ENCODE data around the gene TIMM17A. TPM values are rescaled to one million over a fixed set of nuclear protein-coding genes. Genes with fewer than 3 reads are reported as not detected.

The TIMM17A gene
- total and polyA plus RNA-seq, 2 of the 4 experiments (the other 2 are of a cell fraction), result 80.4 to 87.3 TPM

DNA sequence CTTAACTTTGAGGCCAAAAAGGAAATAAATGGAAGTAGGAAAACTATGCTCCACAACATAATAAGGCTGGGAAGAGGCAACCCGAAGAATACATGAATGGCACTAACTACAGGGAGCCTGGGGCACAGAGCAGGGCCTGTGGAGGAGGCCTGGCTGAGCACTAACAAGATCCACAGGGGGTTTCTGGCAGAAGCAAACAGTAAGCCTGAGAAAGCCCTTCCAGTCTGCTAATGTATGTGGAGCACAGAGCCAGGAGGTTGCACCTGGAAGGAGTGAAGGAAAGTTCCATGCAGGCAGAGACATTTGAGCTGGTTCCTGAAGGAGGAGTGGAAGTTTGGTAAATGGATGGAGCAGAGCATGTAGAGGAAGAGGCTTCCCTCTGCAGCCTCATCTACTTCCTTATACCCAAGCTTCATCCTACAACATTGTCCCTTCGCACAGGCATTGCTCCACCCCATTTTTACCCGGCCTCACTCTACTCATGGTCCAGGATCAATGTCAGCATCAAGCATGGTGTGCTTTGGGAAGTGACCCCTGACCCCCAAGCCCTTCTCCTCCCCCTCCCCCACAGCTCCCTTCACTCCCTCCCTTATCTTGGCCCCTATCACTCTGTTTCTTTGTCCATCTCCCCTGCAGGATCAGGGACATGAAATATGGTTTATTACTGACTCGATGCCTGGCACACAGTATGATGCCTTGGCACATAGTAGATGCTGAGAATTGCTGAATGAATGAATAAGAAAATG, 43.3 kb upstream of the TIMM17A start (continued):
- TF ChIP-seq RFX5 (IDR thresholded peaks at IDR 0.05; ENCODE audit: low read depth, low read length), result no peak

DNA sequence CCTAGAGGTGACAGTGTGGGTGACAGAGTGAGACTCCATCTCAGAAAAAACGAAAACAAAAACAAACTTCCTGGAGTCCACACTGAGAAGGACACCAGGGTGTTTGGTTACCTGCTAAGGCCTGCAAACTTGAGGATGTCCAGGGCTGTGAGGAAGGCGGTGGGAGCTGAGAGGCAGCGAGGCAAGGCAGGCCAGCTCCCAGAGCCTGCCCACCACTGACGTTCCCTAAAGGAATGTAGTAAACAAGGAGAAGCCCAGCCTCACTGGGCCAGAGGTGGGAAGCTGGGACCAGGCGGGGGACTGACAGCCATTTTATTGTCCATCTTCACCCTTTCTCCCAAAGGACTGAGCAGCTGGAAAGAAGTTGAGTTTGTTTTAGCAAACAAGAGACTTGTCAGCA, 42.5 kb upstream of the TIMM17A start:
- dilution Hi-C loops (cut with HindIII; ENCODE audit: low sequenced_read_pairs, unreplicated experiment) (no loop called here), intact Hi-C loops (cut with micrococcal nuclease) (no loop called here), in situ Hi-C loops (cut with MboI; ENCODE audit: low sequenced_read_pairs) (no loop called here)
- POLR2A ChIA-PET (ENCODE audit: unreplicated experiment), result no interaction called here
- 83% methylated on average over 1 of the region's 5 CpGs; no CpG with 5 or more reads in 1 of the 2 experiments for WGBS, 2 experiments (ENCODE audit: extremely low coverage in 2 of 2, insufficient read length in 1 of 2)
- Histone ChIP-seq H2AK9ac (replicated peaks; ENCODE audit: low read depth, low read length, poor library complexity) (peak overlapping the region; percentile 93), H2BK120ac (ENCODE audit: low read depth, low read length) (peak overlapping the region; percentile 96), H2AK5ac (ENCODE audit: low read depth, low read length) (peak overlapping the region; percentile 88), H4K5ac (ENCODE audit: low read depth, low read length) (peak overlapping the region; percentile 93), H3K4me3 (ENCODE audit: insufficient read depth, low read depth, low read length) (no peak overlapping the region), H3K79me1 (ENCODE audit: low read depth in 1 of 2, low read length in 2 of 2) (peaks cover 34 to 81% of the 10 kb centered on the region in 2 experiments), H3K18ac (ENCODE audit: low read depth, low read length) (peak overlapping the region; percentile 87), H4K91ac (ENCODE audit: insufficient read depth, low read depth, low read length) (peak overlapping the region; percentile 71), H3K9ac (ENCODE audit: low read depth, low read length) (peak overlapping the region; percentile 11; the same call in 1 of the 2 replicates), H3K56ac (ENCODE audit: extremely low read depth, insufficient read depth, low read length) (peak overlapping the region; percentile 48; the same call in 1 of the 2 replicates), H3K27me3 (ENCODE audit: control insufficient read depth, insufficient read depth, low read length) (no peaks in the 10 kb centered on the region), H3K14ac (replicated peaks; ENCODE audit: low read depth, low read length) (peak overlapping the region; percentile 96), H3K27ac (ENCODE audit: insufficient read depth, low read length) (peak overlapping the region; percentile 38; the same call in 1 of the 2 replicates), H2AFZ (replicated peaks; ENCODE audit: low read length, poor library complexity) (peak overlapping the region; percentile 6), H2BK5ac (ENCODE audit: low read depth, low read length, poor library complexity, severe bottlenecking) (peak overlapping the region; percentile 73), H3K9me3 (ENCODE audit: control insufficient read depth, insufficient read depth, low read length) (no peaks in the 10 kb centered on the region), H3K4me2 (ENCODE audit: low read depth, low read length) (0 out of 2 replicates have a peak overlapping the region, but pooled peaks have one; percentile 15), H4K20me1 (ENCODE audit: insufficient read depth, low read length) (peaks cover 5% of the 10 kb centered on the region; the same call in 1 of the 2 replicates), H2BK15ac (ENCODE audit: low read depth, low read length) (peak overlapping the region; percentile 39; the same call in 2 of the 3 replicates), H4K8ac (ENCODE audit: low read depth in 2 of 2, low read length in 2 of 2) (peak overlapping the region; percentile 36 to 80; a peak in 3 of 4 replicates), H3K4ac (ENCODE audit: low read depth, low read length) (peak overlapping the region; percentile 91), H2BK20ac (ENCODE audit: low read depth, low read length) (peak overlapping the region; percentile 97), H3K9me1 (ENCODE audit: insufficient read depth, low read length) (peaks cover 45% of the 10 kb centered on the region), H3K36me3 (ENCODE audit: control insufficient read depth, insufficient read depth, low read length) (peaks cover 19% of the 10 kb centered on the region), H3K23ac (ENCODE audit: low read depth, low read length) (peak overlapping the region; percentile 94), H3K4me1 (ENCODE audit: control insufficient read depth, insufficient read depth, low read length) (peaks cover 36% of the 10 kb centered on the region)
- ATAC-seq (ENCODE audit: low read depth) (peak; percentile 53), DNase-seq (peak; percentile 73)
- BruUV-seq (replicated peaks), result no TSS peak
- CTCF ChIA-PET, result interaction anchor here (1.9 kb wide), 1 partner anchor 17 kb away, joined by 5 read pairs; no protein-coding TSS in a partner anchor
- TF ChIP-seq NFE2L2 (IDR thresholded peaks at IDR 0.05; ENCODE audit: low read depth, low read length) (no peak), POLR2A (IDR thresholded peaks at IDR 0.05; ENCODE audit: low read depth, low read length) (no peak), RFX5 (IDR thresholded peaks at IDR 0.05; ENCODE audit: low read depth, low read length) (no peak), MAFK (IDR thresholded peaks at IDR 0.05; ENCODE audit: low read depth, low read length) (no peak), MXI1 (IDR thresholded peaks at IDR 0.05; ENCODE audit: borderline replicate concordance, low read depth, low read length) (no peak), CEBPB (IDR thresholded peaks at IDR 0.05; ENCODE audit: low read depth, low read length) (no peak), SMC3 (IDR thresholded peaks at IDR 0.05; ENCODE audit: low read depth, low read length) (no peak), MAZ (IDR thresholded peaks at IDR 0.05; ENCODE audit: borderline replicate concordance, low read depth, low read length) (no peak; the same call in 1 of the 2 replicates)
- TF ChIP-seq, protein P1, sequence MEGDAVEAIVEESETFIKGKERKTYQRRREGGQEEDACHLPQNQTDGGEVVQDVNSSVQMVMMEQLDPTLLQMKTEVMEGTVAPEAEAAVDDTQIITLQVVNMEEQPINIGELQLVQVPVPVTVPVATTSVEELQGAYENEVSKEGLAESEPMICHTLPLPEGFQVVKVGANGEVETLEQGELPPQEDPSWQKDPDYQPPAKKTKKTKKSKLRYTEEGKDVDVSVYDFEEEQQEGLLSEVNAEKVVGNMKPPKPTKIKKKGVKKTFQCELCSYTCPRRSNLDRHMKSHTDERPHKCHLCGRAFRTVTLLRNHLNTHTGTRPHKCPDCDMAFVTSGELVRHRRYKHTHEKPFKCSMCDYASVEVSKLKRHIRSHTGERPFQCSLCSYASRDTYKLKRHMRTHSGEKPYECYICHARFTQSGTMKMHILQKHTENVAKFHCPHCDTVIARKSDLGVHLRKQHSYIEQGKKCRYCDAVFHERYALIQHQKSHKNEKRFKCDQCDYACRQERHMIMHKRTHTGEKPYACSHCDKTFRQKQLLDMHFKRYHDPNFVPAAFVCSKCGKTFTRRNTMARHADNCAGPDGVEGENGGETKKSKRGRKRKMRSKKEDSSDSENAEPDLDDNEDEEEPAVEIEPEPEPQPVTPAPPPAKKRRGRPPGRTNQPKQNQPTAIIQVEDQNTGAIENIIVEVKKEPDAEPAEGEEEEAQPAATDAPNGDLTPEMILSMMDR (conservative IDR thresholded peaks at IDR 0.05; ENCODE audit: low read depth, low read length), result no peak
- TF ChIP-seq, protein P2, sequence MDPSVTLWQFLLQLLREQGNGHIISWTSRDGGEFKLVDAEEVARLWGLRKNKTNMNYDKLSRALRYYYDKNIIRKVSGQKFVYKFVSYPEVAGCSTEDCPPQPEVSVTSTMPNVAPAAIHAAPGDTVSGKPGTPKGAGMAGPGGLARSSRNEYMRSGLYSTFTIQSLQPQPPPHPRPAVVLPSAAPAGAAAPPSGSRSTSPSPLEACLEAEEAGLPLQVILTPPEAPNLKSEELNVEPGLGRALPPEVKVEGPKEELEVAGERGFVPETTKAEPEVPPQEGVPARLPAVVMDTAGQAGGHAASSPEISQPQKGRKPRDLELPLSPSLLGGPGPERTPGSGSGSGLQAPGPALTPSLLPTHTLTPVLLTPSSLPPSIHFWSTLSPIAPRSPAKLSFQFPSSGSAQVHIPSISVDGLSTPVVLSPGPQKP (IDR thresholded peaks at IDR 0.05; ENCODE audit: borderline replicate concordance, low read depth, low read length), result no peak
- TF ChIP-seq, protein P3, sequence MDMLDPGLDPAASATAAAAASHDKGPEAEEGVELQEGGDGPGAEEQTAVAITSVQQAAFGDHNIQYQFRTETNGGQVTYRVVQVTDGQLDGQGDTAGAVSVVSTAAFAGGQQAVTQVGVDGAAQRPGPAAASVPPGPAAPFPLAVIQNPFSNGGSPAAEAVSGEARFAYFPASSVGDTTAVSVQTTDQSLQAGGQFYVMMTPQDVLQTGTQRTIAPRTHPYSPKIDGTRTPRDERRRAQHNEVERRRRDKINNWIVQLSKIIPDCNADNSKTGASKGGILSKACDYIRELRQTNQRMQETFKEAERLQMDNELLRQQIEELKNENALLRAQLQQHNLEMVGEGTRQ (IDR thresholded peaks at IDR 0.05; ENCODE audit: low read depth, low read length), result no peak

All from IMR-90 (cell line).